Omental fat pad (tissue), 4 donors: Measurements from ENCODE around the gene ADCY2. TPM values are rescaled to one million over a fixed set of nuclear protein-coding genes. Genes with fewer than 3 reads are reported as not detected.

Source experiments
- ATAC-seq: fragments of 150-250 bp; one replicate; pipeline ENCODE4 v1.9.1; 2016; ENCODE audit warnings: mild to moderate bottlenecking, moderate library complexity; ENCODE audit not compliant: low FRiP score
- DNase-seq: peaks from one replicate; pipeline ENCODE4 v3.0.0-alpha.2; 2019; ENCODE audit warnings: low spot score
- total RNA-seq, 4 donors: library from RNA; depleted of rRNA; stranded (reverse); fragments of >200 nt; gene quantifications; one replicate each; pipeline ENCODE4 v1.1.0, GENCODE V29; 2016
- TF ChIP-seq, protein P1 (sequence below), 3 donors: fragments of 450-650 bp; IDR thresholded peaks; one replicate each; pipeline ENCODE4 v1.5.1; 2016 to 2017; ENCODE audit warnings: antibody characterized with exemption in 3 of 3, mild to moderate bottlenecking in 3 of 3, moderate library complexity in 2 of 3

The ADCY2 gene
- total RNA-seq, 4 donors from 2014 or later: 1.1 to 2.4 (median 1.7) TPM

GRCh38 chr5:7394889-7395431 is 978 bp upstream of the ADCY2 start:
- ATAC-seq (no peak), DNase-seq (no peak)
- TF ChIP-seq, protein P1, sequence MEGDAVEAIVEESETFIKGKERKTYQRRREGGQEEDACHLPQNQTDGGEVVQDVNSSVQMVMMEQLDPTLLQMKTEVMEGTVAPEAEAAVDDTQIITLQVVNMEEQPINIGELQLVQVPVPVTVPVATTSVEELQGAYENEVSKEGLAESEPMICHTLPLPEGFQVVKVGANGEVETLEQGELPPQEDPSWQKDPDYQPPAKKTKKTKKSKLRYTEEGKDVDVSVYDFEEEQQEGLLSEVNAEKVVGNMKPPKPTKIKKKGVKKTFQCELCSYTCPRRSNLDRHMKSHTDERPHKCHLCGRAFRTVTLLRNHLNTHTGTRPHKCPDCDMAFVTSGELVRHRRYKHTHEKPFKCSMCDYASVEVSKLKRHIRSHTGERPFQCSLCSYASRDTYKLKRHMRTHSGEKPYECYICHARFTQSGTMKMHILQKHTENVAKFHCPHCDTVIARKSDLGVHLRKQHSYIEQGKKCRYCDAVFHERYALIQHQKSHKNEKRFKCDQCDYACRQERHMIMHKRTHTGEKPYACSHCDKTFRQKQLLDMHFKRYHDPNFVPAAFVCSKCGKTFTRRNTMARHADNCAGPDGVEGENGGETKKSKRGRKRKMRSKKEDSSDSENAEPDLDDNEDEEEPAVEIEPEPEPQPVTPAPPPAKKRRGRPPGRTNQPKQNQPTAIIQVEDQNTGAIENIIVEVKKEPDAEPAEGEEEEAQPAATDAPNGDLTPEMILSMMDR (IDR thresholded peaks at IDR 0.05): no peak

GRCh38 chr5:7395432-7395946 is 449 bp upstream of the ADCY2 start:
- TF ChIP-seq, protein P1 (IDR thresholded peaks at IDR 0.05): no peak
- DNase-seq: no peak
- ATAC-seq: peak; percentile 28

GRCh38 chr5:7396713-7397454 is 946 bp downstream of the ADCY2 start:
- ATAC-seq (no peak), DNase-seq (no peak)
- TF ChIP-seq, protein P1 (IDR thresholded peaks at IDR 0.05): no peak

- ATAC-seq: no peak
- TF ChIP-seq, protein P1 (IDR thresholded peaks at IDR 0.05): no peak
- DNase-seq: no peak
These were observed 2.0 kb downstream of the ADCY2 start for GRCh38 chr5:7397937-7398336.

- ATAC-seq (no peak), DNase-seq (no peak)
- TF ChIP-seq, protein P1 (IDR thresholded peaks at IDR 0.05): no peak
These were observed 2.8 kb downstream of the ADCY2 start for GRCh38 chr5:7398596-7399280.

GRCh38 chr5:7405277-7405676 is 9.3 kb downstream of the ADCY2 start:
- TF ChIP-seq, protein P1 (IDR thresholded peaks at IDR 0.05): no peak
- DNase-seq: no peak
- ATAC-seq: no peak
